HG02981 (cell line): ENCODE results near the gene MARCHF10.
"Not testable (repeated sequence)": the region's sequence is repeated elsewhere in the genome, so short reads cannot be mapped to it uniquely, and the experiment has no call there.

Source experiments
- ATAC-seq: cut with Tn5 transposase; IDR thresholded peaks from one replicate; pipeline ENCODE4 v1.9.1; 2021; ENCODE audit warnings: mild to moderate bottlenecking, moderate library complexity; ENCODE audit not compliant: unreplicated experiment

The MARCHF10 gene

GRCh38 chr17:62791235-62791734 is 16.8 kb downstream of the MARCHF10 start:
- no peak for ATAC-seq

- ATAC-seq, result no peak
Observed at GRCh38 chr17:62790564-62790986, 17.5 kb downstream of the MARCHF10 start.

DNA sequence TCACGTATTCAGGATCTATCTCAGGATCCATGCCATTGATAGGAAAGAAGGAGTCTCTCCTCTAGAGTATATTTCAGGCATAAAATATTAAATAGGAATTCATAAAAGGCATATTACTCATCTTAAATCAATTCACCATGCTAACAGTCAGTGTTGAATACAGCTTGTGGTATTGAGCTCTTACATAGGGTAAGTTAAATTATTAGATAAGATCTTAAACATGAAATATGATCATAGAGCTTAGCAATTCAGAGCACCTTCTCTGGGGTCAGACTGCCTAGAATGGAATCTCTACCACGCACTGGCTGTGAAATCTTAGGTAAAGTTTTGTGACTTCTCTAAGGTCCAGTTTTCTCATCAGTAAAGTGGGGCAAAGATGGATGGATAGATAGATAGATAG is 20.7 kb downstream of the MARCHF10 start:
- ATAC-seq, result no peak

DNA sequence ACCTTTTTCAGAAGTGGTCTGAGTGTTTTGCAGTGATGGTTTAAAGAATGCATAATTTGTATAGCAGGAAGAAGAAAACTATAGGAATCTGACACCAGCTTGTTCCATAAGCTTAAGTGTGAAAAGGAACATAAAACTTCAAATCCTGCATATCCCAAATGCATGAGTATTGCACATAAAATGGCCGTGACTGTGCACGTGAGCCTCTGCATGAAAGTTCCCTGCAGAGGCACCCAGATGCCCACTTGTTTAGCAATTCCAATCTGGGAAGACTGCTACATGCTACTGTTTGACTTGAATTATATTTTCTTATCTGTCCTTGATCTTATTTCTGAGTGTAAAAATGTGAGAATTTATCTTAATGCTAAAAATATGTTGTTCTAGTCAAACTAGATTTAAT is 21.5 kb downstream of the MARCHF10 start:
- ATAC-seq, result no peak

GRCh38 chr17:62785983-62786382 is 22.1 kb downstream of the MARCHF10 start:
- not testable (repeated sequence) for ATAC-seq

DNA sequence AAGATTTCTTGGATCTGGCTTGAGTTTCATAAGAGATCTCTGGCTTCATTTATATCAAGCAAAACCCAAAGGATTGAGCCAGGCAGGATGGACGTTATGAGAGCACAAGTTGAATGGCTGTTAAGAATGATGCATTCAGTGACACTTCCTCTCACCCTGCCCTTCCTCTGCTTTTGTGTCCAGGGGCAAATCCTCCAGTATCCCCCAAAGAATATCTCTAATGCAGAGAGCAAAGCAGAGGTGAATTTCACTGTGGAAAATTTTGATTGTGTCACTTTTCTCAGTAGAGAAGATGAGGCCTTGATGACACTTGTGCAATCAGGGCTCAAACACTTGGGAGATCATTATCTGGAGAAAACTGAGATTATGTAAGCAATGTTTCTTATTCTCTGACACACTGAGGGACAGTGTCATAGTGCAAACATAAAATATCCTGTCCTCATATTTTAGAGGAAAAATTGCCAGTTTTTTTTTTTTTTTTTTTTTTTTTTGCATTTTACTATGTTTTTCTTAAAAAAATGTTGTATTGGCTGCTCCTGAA is 25.3 kb downstream of the MARCHF10 start:
- ATAC-seq, result no peak

DNA sequence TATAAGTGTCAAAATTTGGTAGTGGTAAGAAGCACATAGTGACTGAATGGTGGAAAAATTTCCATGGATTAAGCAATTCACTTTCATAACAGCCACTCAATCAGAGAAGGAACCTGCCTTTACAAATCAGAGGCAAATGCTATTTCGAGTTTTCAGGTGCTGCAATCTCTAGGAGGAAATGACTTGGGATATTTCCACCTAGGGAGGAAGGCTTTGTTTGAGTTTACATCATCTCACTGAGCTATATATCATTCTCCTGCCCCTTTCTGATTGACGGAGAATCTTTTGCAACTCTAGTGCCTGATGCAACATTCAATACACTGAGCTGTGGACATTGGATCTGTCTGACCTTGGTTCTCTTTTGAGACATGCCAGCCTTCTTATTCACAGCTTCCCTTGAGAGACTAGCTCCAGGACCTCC is 26.3 kb downstream of the MARCHF10 start:
- ATAC-seq, result no peak

GRCh38 chr17:62781356-62781755 is 26.8 kb downstream of the MARCHF10 start:
- no peak for ATAC-seq

- ATAC-seq, result no peak
Observed at GRCh38 chr17:62780951-62781350, 27.2 kb downstream of the MARCHF10 start.

DNA sequence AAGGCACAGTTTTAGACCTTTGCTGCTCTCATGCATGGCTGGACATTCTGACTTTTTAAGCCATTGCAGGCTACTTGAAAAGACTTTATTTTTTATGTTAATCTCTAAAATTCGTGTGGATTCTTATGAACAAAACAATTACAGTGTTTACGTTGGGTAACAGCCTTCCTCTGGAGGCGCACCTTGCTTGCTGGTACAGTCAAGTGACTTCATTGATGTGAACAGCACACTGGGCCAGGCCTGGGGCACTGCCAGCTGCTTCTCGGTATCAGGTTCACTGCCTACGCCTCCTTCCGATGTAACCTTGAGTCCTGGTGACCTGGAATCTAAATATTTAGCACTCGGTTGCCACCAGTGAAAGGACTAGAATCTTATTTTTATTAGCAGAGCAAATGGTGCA is 27.8 kb downstream of the MARCHF10 start:
- no peak for ATAC-seq

GRCh38 chr17:62778990-62779681 is 29.0 kb downstream of the MARCHF10 start:
- no peak for ATAC-seq

- ATAC-seq, result no peak
Observed at GRCh38 chr17:62775876-62776275, 32.2 kb downstream of the MARCHF10 start.

DNA sequence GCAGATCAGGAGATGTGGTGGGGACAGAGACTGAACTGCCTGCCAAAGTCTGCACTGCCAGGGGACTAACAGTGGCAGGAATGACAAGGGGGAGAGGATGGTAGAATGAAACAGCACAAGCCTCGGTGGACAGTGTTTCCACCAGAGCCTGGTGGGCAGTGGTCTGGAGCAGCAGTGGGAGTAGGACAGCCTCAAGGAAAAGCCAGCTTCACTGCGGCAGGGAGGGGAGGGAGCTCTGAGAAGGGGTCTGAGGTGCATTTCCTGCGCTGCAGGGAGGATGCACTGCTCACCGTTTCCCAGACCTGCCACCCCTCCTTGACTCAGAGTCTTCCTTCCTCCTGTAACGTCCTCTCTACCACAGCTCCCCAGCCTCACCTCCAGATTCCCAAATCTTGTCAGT is 33.8 kb downstream of the MARCHF10 start:
- no peak for ATAC-seq

GRCh38 chr17:62767997-62768396 is 40.1 kb downstream of the MARCHF10 start:
- ATAC-seq, result no peak

DNA sequence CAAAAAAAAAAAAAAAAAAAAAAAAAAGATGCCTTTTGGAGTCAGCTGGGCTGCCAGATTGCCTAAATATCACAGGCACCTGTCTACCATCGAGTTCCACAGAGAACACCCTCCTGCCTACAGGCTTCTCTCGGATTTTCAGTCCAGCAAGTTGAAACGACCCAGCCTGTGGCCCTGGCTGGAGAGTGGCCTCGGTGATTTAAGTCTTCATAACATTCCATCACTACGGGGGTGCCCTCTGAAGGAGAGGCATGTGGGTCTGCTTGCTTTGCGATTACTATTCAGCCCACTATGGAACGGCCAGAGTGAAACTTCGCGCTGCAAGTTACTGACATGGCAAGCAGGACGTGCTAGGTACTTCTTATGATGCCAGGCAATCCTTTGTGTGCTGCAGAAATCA is 42.8 kb downstream of the MARCHF10 start:
- no peak for ATAC-seq

- no peak for ATAC-seq
Observed at GRCh38 chr17:62763891-62764600, 44.1 kb downstream of the MARCHF10 start.

GRCh38 chr17:62761884-62762283 is 46.2 kb downstream of the MARCHF10 start:
- no peak for ATAC-seq

DNA sequence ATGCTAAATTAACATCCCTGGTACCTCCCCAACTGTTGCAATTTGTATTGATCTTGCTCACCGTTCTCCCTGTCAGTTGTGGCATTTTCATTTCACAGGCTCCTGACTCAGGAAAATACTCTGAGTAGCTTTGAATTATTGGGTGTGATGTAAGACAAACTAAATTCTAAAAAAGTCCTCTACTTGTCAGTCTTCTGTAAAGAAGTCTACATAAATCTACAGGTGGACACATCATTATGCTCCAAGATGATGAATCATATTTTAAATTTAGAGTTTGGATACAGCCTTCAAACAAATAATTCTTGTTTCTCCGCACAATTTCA is 47.2 kb downstream of the MARCHF10 start:
- no peak for ATAC-seq

GRCh38 chr17:62760059-62760944 is 47.8 kb downstream of the MARCHF10 start:
- ATAC-seq, result no peak

DNA sequence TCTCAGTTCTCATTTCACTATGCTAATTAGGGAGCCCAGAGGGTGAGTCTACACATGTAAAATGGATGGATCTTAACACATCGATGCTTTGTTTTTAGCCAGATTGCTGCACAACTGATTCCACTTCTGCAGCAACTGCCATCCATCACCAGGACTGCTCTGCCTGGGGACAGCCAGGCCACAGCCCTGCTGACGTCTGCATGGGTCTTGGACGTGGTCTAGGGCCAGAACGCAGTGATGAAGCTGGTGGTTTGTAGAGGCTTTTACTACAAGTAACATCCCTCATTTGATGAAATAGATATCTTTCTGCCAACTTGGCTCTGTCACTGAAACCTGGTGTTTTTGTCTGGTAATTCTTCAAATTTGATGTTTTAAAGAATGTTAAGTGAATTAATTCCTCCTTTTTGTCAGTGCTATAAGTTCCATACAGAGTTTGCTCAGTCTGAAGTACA is 50.6 kb downstream of the MARCHF10 start:
- no peak for ATAC-seq

DNA sequence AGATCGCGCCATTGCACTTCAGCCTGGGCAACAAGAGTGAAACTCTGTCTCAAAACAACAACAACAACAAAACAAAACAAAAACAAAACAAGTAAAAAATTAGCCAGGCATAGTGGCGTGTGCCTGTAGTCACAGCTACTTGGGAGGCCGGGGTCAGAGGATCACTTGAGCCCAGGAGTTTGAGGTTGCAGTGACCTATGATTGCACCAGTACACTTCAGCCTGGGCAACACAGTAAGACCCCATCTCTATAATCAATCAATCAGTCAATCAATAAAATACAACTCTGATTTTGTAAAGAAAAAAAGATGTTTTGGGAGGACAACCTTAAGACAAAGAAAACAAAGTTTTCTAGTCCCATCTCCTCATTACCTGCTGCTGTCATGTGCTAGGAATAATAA is 51.9 kb downstream of the MARCHF10 start:
- ATAC-seq, result no peak
